ENCODE measurements around the gene CEL. TPM values are rescaled to one million over a fixed set of nuclear protein-coding genes. Genes with fewer than 3 reads are reported as not detected.
"Not testable (repeated sequence)": the region's sequence is repeated elsewhere in the genome, so short reads cannot be mapped to it uniquely, and the experiment has no call there.

Gene CEL
- total RNA-seq, 2 experiments from 2014 or later, result 2.3 to 2.8 TPM

DNA sequence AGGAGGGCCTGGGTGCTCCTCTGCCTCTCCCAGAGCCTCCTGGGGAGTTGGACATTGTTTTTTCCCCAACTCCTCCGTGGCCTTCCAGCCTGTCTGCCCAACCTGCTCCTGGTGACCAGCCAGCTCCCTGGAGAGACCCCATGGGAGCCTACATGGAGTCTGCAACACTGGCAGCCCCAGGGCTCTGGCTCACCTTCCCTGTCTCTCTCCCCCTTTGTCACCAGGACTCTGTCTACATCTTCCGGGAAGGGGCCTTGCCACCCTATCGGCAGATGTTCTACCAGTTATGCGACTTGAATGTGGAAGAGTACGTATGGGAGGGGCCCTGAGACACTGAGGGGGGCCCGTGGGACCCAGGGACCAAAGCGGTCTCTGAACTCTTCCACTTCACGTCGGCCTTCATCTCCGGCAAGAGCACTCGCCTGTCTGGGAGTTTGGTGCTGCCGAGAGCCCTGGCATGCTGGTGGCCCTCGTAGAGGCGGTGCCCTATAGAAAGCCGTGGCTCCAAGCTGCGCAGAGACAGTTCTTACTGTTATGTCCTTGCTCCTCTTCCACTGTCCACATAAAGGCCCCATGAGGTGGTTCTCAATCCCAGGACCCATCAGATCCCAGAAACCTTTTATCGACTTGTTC, 5.9 kb upstream of the CEL start:
- Mint-ChIP-seq H3K4me3 (no peak overlapping the region), H3K27ac (no peak overlapping the region), H3K4me1 (peaks cover 33% of the 10 kb centered on the region), H3K36me3 (peaks cover 29% of the 10 kb centered on the region), H3K27me3 (no peaks in the 10 kb centered on the region), H3K9me3 (no peaks in the 10 kb centered on the region)
- no peak for DNase-seq

- H3K9me3 Mint-ChIP-seq, result no peaks in the 10 kb centered on the region
- peaks cover 28% of the 10 kb centered on the region for H3K36me3 Mint-ChIP-seq
- H3K4me1 Mint-ChIP-seq, result peaks cover 38% of the 10 kb centered on the region
- no peaks in the 10 kb centered on the region for H3K27me3 Mint-ChIP-seq
- H3K4me3 Mint-ChIP-seq, result no peak overlapping the region
- DNase-seq, result no peak
- H3K27ac Mint-ChIP-seq, result no peak overlapping the region
These were observed 5.2 kb upstream of the CEL start for GRCh38 chr9:133056533-133056932.

DNA sequence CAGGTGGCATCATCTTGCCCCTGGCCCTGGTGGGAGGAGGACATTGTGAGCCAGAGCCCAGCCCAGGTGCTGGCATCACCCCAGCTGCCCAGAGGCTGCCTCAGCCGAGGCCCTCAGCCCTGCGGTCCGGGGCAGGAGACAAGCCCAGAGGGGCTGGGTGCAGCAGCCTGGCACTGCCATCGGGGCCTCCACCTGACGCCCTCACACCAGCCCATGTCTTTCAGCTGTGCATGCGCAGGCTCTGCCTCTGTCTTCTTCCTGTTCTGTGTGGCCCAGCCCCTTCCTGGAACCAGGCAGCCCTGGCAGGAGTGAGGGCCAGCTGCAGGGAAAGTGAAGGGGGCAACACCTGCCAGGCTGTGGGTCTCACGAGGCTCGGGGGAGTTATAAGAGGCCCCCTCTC, 4.8 kb upstream of the CEL start:
- Mint-ChIP-seq H3K27ac (no peak overlapping the region), H3K9me3 (no peaks in the 10 kb centered on the region), H3K4me3 (no peak overlapping the region), H3K36me3 (peaks cover 25% of the 10 kb centered on the region), H3K27me3 (no peaks in the 10 kb centered on the region), H3K4me1 (peaks cover 38% of the 10 kb centered on the region)
- DNase-seq, result no peak

GRCh38 chr9:133057553-133057952, 4.2 kb upstream of the CEL start:
- H3K4me1 Mint-ChIP-seq, result peaks cover 38% of the 10 kb centered on the region

GRCh38 chr9:133058071-133058470, 3.7 kb upstream of the CEL start:
- no peak overlapping the region for H3K4me3 Mint-ChIP-seq

More at GRCh38 chr9:133057553-133057952, 4.2 kb upstream of the CEL start:
- Mint-ChIP-seq H3K9me3 (no peaks in the 10 kb centered on the region), H3K4me3 (no peak overlapping the region), H3K27ac (no peak overlapping the region), H3K36me3 (peaks cover 25% of the 10 kb centered on the region), H3K27me3 (no peaks in the 10 kb centered on the region)
- no peak for DNase-seq

GRCh38 chr9:133058550-133059320, 3.0 kb upstream of the CEL start:
- Mint-ChIP-seq H3K4me1 (peaks cover 38% of the 10 kb centered on the region), H3K27me3 (no peaks in the 10 kb centered on the region), H3K27ac (peak overlapping the region; percentile 74), H3K4me3 (no peak overlapping the region), H3K9me3 (no peaks in the 10 kb centered on the region), H3K36me3 (peaks cover 23% of the 10 kb centered on the region)
- no peak for DNase-seq

More at GRCh38 chr9:133058071-133058470, 3.7 kb upstream of the CEL start:
- Mint-ChIP-seq H3K27me3 (no peaks in the 10 kb centered on the region), H3K4me1 (peaks cover 38% of the 10 kb centered on the region), H3K9me3 (no peaks in the 10 kb centered on the region), H3K36me3 (peaks cover 25% of the 10 kb centered on the region), H3K27ac (no peak overlapping the region)
- DNase-seq, result no peak

DNA sequence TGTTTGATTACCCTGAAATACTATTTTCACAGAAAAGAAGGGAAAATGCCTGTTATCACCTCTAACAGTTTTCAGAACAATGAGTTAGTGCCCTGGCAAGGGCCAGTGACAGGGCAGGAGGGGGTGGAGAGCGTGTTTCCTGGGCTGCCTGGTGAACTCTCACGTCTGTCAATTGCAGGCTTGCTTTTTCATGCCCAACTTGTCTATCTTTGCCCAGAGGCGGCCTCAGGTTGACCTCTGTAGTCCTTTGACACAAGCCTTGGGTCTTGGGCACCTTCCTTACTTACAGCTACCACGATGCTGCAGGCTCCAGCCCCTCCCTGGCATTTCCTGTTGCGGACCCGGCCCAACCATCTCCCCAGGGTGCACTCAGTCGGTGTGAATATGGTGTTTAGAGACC, 2.2 kb upstream of the CEL start:
- no peaks in the 10 kb centered on the region for H3K27me3 Mint-ChIP-seq
- DNase-seq, result no peak
- peaks cover 38% of the 10 kb centered on the region for H3K4me1 Mint-ChIP-seq
- no peaks in the 10 kb centered on the region for H3K9me3 Mint-ChIP-seq
- H3K27ac Mint-ChIP-seq, result peak overlapping the region; percentile 74
- H3K4me3 Mint-ChIP-seq, result no peak overlapping the region
- H3K36me3 Mint-ChIP-seq, result peaks cover 17% of the 10 kb centered on the region

DNA sequence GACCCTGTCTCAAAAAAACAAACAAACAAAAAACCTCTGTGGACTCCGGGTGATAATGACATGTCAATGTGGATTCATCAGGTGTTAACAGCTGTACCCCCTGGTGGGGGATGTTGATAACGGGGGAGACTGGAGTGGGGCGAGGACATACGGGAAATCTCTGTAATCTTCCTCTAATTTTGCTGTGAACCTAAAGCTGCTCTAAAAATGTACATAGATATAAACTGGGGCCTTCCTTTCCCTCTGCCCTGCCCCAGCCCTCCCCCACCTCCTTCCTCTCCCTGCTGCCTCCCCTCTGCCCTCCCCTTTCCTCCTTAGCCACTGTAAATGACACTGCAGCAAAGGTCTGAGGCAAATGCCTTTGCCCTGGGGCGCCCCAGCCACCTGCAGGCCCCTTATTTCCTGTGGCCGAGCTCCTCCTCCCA, 1.4 kb upstream of the CEL start:
- peak overlapping the region; percentile 22 for H3K4me3 Mint-ChIP-seq
- peaks cover 38% of the 10 kb centered on the region for H3K4me1 Mint-ChIP-seq
- no peak for DNase-seq
- H3K27me3 Mint-ChIP-seq, result no peaks in the 10 kb centered on the region
- H3K27ac Mint-ChIP-seq, result peak overlapping the region; percentile 74
- H3K9me3 Mint-ChIP-seq, result no peaks in the 10 kb centered on the region
- H3K36me3 Mint-ChIP-seq, result peaks cover 17% of the 10 kb centered on the region

DNA sequence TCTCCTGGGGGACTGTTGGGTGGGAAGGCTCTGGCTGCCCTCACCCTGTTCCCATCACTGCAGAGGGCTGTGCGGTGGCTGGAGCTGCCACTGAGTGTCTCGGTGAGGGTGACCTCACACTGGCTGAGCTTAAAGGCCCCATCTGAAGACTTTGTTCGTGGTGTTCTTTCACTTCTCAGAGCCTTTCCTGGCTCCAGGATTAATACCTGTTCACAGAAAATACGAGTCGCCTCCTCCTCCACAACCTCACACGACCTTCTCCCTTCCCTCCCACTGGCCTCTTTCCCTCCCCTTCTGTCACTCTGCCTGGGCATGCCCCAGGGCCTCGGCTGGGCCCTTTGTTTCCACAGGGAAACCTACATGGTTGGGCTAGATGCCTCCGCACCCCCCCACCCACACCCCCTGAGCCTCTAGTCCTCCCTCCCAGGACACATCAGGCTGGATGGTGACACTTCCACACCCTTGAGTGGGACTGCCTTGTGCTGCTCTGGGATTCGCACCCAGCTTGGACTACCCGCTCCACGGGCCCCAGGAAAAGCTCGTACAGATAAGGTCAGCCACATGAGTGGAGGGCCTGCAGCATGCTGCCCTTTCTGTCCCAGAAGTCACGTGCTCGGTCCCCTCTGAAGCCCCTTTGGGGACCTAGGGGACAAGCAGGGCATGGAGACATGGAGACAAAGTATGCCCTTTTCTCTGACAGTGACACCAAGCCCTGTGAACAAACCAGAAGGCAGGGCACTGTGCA, 590 bp upstream of the CEL start:
- H3K27ac Mint-ChIP-seq, H3K9me3 Mint-ChIP-seq, DNase-seq, H3K27me3 Mint-ChIP-seq: not testable (repeated sequence)
- peaks cover 15% of the 10 kb centered on the region for H3K36me3 Mint-ChIP-seq
- peaks cover 36% of the 10 kb centered on the region for H3K4me1 Mint-ChIP-seq
- peak overlapping the region; percentile 10 for H3K4me3 Mint-ChIP-seq

DNA sequence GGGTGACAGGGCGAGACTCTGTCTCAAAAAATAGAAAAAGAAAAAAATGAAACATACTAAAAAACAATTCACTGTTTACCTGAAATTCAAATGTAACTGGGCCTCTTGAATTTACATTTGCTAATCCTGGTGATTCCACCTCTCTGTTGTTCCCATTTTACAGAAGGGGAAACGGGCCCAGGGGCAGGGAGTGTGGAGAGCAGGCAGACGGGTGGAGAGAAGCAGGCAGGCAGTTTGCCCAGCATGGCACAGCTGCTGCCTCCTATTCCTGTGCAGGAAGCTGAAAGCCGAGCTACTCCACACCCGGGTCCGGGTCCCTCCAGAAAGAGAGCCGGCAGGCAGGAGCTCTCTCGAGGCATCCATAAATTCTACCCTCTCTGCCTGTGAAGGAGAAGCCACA, 788 bp downstream of the CEL start:
- H3K9me3 Mint-ChIP-seq, H3K4me3 Mint-ChIP-seq, H3K27me3 Mint-ChIP-seq, H3K27ac Mint-ChIP-seq, DNase-seq: not testable (repeated sequence)
- peaks cover 11% of the 10 kb centered on the region for H3K36me3 Mint-ChIP-seq
- peaks cover 32% of the 10 kb centered on the region for H3K4me1 Mint-ChIP-seq

- Mint-ChIP-seq H3K27me3 (no peaks in the 10 kb centered on the region), H3K9me3 (no peaks in the 10 kb centered on the region), H3K4me1 (peaks cover 28% of the 10 kb centered on the region), H3K36me3 (peaks cover 11% of the 10 kb centered on the region), H3K4me3 (no peak overlapping the region), H3K27ac (no peak overlapping the region)
- no peak for DNase-seq
These were observed 1.3 kb downstream of the CEL start for GRCh38 chr9:133063159-133063499.

DNA sequence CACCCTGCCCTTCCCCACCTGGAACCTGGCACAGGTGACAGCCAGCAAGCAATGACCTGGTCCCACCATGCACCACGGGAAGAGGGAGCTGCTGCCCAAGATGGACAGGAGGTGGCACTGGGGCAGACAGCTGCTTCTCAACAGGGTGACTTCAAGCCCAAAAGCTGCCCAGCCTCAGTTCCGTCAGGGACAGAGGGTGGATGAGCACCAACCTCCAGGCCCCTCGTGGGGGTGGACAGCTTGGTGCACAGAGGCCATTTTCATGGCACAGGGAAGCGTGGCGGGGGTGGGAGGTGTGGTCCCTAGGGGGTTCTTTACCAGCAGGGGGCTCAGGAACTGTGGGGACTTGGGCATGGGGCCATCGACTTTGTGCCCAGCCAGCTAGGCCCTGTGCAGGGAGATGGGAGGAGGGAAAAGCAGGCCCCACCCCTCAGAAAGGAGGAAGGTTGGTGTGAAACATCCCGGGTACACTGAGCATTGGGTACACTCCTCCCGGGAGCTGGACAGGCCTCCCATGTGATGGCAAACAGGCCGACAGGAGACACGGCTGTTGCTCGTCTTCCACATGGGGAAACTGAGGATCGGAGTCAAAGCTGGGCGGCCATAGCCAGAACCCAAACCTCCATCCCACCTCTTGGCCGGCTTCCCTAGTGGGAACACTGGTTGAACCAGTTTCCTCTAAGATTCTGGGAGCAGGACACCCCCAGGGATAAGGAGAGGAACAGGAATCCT, 1.9 kb downstream of the CEL start:
- Mint-ChIP-seq H3K27ac (no peak overlapping the region), H3K27me3 (no peaks in the 10 kb centered on the region), H3K4me3 (no peak overlapping the region), H3K4me1 (peaks cover 23% of the 10 kb centered on the region), H3K9me3 (no peaks in the 10 kb centered on the region), H3K36me3 (peaks cover 9% of the 10 kb centered on the region)
- DNase-seq, result no peak

DNA sequence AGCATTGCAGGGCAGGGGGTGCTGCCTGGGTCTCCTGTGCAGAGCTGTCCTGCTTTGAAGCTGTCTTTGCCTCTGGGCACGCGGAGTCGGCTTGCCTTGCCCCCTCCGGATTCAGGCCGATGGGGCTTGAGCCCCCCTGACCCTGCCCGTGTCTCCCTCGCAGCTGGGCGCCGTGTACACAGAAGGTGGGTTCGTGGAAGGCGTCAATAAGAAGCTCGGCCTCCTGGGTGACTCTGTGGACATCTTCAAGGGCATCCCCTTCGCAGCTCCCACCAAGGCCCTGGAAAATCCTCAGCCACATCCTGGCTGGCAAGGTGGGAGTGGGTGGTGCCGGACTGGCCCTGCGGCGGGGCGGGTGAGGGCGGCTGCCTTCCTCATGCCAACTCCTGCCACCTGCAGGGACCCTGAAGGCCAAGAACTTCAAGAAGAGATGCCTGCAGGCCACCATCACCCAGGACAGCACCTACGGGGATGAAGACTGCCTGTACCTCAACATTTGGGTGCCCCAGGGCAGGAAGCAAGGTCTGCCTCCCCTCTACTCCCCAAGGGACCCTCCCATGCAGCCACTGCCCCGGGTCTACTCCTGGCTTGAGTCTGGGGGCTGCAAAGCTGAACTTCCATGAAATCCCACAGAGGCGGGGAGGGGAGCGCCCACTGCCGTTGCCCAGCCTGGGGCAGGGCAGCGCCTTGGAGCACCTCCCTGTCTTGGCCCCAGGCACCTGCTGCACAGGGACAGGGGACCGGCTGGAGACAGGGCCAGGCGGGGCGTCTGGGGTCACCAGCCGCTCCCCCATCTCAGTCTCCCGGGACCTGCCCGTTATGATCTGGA, 2.7 kb downstream of the CEL start:
- Mint-ChIP-seq H3K4me1 (peaks cover 16% of the 10 kb centered on the region), H3K4me3 (no peak overlapping the region), H3K9me3 (no peaks in the 10 kb centered on the region), H3K27ac (no peak overlapping the region), H3K36me3 (peaks cover 3% of the 10 kb centered on the region), H3K27me3 (no peaks in the 10 kb centered on the region)
- DNase-seq, result no peak

DNA sequence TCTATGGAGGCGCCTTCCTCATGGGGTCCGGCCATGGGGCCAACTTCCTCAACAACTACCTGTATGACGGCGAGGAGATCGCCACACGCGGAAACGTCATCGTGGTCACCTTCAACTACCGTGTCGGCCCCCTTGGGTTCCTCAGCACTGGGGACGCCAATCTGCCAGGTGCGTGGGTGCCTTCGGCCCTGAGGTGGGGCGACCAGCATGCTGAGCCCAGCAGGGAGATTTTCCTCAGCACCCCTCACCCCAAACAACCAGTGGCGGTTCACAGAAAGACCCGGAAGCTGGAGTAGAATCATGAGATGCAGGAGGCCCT, 3.2 kb downstream of the CEL start:
- no peak for DNase-seq
- H3K27ac Mint-ChIP-seq, result no peak overlapping the region
- H3K4me1 Mint-ChIP-seq, result peaks cover 10% of the 10 kb centered on the region
- no peaks in the 10 kb centered on the region for H3K27me3 Mint-ChIP-seq
- H3K9me3 Mint-ChIP-seq, result no peaks in the 10 kb centered on the region
- no peaks in the 10 kb centered on the region for H3K36me3 Mint-ChIP-seq
- no peak overlapping the region for H3K4me3 Mint-ChIP-seq
